Natural killer cell (primary cell): ENCODE data around the gene TRAPPC1. TPM values are rescaled to one million over a fixed set of nuclear protein-coding genes. Genes with fewer than 3 reads are reported as not detected.

Experiments
- ATAC-seq, 3 donors: fragments of 150-1000 bp in 2 of 3; fragments of 200-7000 bp in 1 of 3; cut with Tn5 transposase; 1 replicate in 1 of 3; 2 replicates in 2 of 3; pipeline ENCODE4 v1.10.0; 2021; ENCODE audit warnings: mild to moderate bottlenecking in 2 of 3, moderate library complexity in 2 of 3
- DNase-seq, 2 donors: peaks; one replicate each; pipeline versions ENCODE4 v3.0.0 to v3.0.0-alpha.2; 2013 to 2021; ENCODE audit warnings: mixed read lengths in 1 of 2
- H3K27ac ChIP-seq: one replicate; pipeline ENCODE4 v1.5.1; 2013; ENCODE audit warnings: mild to moderate bottlenecking, low read length
- H3K27me3 ChIP-seq: one replicate; pipeline ENCODE4 v1.6.1; 2013; ENCODE audit warnings: low read length; ENCODE audit not compliant: control insufficient read depth, insufficient read depth
- H3K36me3 ChIP-seq: one replicate; pipeline ENCODE4 v1.6.1; 2013; ENCODE audit warnings: low read length; ENCODE audit not compliant: control insufficient read depth, insufficient read depth
- H3K4me1 ChIP-seq: one replicate; pipeline ENCODE4 v1.6.1; 2013; ENCODE audit warnings: low read length; ENCODE audit not compliant: control insufficient read depth, insufficient read depth
- H3K4me3 ChIP-seq: one replicate; pipeline ENCODE4 v1.5.1; 2013; ENCODE audit warnings: low read length
- H3K9me3 ChIP-seq: one replicate; pipeline ENCODE4 v1.6.1; 2013; ENCODE audit warnings: low read length; ENCODE audit not compliant: control insufficient read depth, insufficient read depth
- H3K27ac Mint-ChIP-seq, 2 donors: one replicate each; pipeline ENCODE4 v1.8.0; 2022; ENCODE audit warnings: mild to moderate bottlenecking in 2 of 2, mixed read lengths in 2 of 2, moderate library complexity in 1 of 2
- H3K27me3 Mint-ChIP-seq, 2 donors: one replicate each; pipeline ENCODE4 v1.8.0; 2022; ENCODE audit warnings: low read depth in 2 of 2, mixed read lengths in 2 of 2
- H3K36me3 Mint-ChIP-seq: one replicate; pipeline ENCODE4 v1.8.0; 2022; ENCODE audit warnings: mixed read lengths
- H3K4me1 Mint-ChIP-seq, 2 donors: one replicate each; pipeline ENCODE4 v1.8.0; 2022; ENCODE audit warnings: mixed read lengths in 2 of 2
- H3K4me3 Mint-ChIP-seq: one replicate; pipeline ENCODE4 v1.8.0; 2022; ENCODE audit warnings: mild to moderate bottlenecking, moderate library complexity, mixed read lengths
- H3K9me3 Mint-ChIP-seq, 2 donors: one replicate each; pipeline ENCODE4 v1.8.0; 2022; ENCODE audit warnings: mixed read lengths in 2 of 2
- WGBS: methylation state at CpG from one replicate; pipeline ENCODE4 v1.1.7; 2013; ENCODE audit warnings: missing lambda C conversion rate; ENCODE audit not compliant: insufficient coverage; 5-methylcytosine and 5-hydroxymethylcytosine counted together
- intact Hi-C: fragments of 100-400 bp; cut with micrococcal nuclease; formaldehyde crosslinking; loops from one replicate; pipeline ENCODE4 v1.14.2; 2022
- total RNA-seq, 4 donors: library from RNA; stranded (reverse); fragments of 120-200 nt in 1 of 4; gene quantifications; one replicate each; pipeline versions ENCODE4 v1.2.3 to v1.2.4, GENCODE V29; 2013 to 2022
- TF ChIP-seq, protein P1 (sequence below): fragments of 200-600 bp; IDR thresholded peaks from one replicate; pipeline ENCODE4 v1.8.0; 2022; ENCODE audit warnings: antibody characterized with exemption

Gene TRAPPC1
- total RNA-seq, 3 donors from 2014 or later (not counting 1 experiment from before 2014, with no cell fraction given): 122 to 144 (median 135) TPM

DNA sequence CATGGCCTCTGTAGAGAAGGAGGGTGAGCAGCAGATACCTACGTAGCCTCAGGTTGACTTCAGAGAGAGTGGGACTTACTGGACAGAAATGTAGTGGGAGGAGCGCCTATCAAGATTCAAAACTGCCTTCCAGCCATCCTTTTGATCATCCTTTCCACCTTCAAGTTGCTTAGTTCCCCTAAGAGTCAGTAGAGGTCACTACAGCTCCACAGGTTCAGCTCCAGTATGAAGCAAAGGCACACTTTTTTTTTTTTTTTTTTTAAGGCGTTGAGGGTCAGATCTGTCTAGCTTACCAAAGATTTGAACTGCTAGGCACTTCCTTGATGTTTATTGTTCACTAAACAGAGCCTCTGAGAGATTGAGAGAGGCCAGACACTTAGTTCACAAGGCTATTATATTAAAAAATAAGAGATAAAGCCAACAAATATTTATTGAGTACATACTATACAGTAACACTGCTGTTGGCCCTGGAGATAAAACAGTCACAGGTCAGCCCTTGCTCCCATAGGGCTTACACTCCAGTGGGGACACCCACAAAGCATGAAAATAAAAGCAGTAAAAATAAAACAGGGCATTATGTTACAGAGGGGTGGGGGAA, 18.7 kb downstream of the TRAPPC1 start:
- Histone ChIP-seq H3K4me3 (no peak overlapping the region), H3K9me3 (no peaks in the 10 kb centered on the region), H3K4me1 (peaks cover 23% of the 10 kb centered on the region), H3K27ac (no peak overlapping the region), H3K36me3 (peaks cover 34% of the 10 kb centered on the region), H3K27me3 (no peaks in the 10 kb centered on the region)
- Mint-ChIP-seq H3K9me3 (no peaks in the 10 kb centered on the region), H3K4me3 (peak overlapping the region; percentile 66), H3K27ac (peak overlapping the region; percentile 57 to 71), H3K4me1 (peaks cover 26 to 30% of the 10 kb centered on the region in 2 donors), H3K36me3 (peaks cover 6% of the 10 kb centered on the region), H3K27me3 (no peaks in the 10 kb centered on the region)
- 32% methylated on average over 3 of the region's 3 CpGs for WGBS
- DNase-seq (peak in 1 of 2 donors; percentile 88), ATAC-seq (peak; percentile 44 to 67 (median 46))
- intact Hi-C loops: loop anchor here (1.0 to 5.0 kb wide), 4 partner anchors 51 to 144 kb away; no protein-coding TSS in a partner anchor
- TF ChIP-seq, protein P1, sequence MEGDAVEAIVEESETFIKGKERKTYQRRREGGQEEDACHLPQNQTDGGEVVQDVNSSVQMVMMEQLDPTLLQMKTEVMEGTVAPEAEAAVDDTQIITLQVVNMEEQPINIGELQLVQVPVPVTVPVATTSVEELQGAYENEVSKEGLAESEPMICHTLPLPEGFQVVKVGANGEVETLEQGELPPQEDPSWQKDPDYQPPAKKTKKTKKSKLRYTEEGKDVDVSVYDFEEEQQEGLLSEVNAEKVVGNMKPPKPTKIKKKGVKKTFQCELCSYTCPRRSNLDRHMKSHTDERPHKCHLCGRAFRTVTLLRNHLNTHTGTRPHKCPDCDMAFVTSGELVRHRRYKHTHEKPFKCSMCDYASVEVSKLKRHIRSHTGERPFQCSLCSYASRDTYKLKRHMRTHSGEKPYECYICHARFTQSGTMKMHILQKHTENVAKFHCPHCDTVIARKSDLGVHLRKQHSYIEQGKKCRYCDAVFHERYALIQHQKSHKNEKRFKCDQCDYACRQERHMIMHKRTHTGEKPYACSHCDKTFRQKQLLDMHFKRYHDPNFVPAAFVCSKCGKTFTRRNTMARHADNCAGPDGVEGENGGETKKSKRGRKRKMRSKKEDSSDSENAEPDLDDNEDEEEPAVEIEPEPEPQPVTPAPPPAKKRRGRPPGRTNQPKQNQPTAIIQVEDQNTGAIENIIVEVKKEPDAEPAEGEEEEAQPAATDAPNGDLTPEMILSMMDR: peak; percentile 71

DNA sequence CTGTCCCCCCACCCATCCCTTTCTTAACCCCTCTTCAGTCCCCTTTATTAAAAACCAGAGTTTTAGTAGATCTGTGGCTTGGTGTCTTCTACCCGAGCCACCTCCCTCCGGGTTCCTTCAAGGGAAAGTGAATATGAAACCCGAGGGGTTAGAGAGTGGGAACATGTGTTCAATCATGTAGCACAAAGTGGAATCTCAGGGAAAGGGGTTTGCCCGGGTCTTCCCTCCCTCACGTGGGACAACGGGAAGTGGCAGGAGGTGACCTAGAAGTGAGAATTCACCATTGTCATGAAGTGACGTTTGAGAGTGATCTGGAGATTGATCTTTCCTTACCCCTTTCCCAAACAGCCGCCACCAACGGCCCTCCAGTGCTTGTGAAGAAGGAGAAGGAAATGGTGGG, 20.6 kb downstream of the TRAPPC1 start:
- no peaks in the 10 kb centered on the region for H3K9me3 Mint-ChIP-seq
- intact Hi-C loops: loop anchor here (5.0 kb wide), 1 partner anchor 49 kb away; no protein-coding TSS in a partner anchor
- TF ChIP-seq, protein P1: no peak
- peak overlapping the region in 1 of 2 donors; percentile 21 for H3K27ac Mint-ChIP-seq
- Histone ChIP-seq H3K9me3 (no peaks in the 10 kb centered on the region), H3K27ac (no peak overlapping the region), H3K36me3 (peaks cover 53% of the 10 kb centered on the region), H3K27me3 (no peaks in the 10 kb centered on the region), H3K4me1 (peaks cover 14% of the 10 kb centered on the region), H3K4me3 (no peak overlapping the region)
- peaks cover 8% of the 10 kb centered on the region for H3K36me3 Mint-ChIP-seq
- H3K4me1 Mint-ChIP-seq: peaks cover 19 to 21% of the 10 kb centered on the region in 2 donors
- H3K4me3 Mint-ChIP-seq: no peak overlapping the region
- H3K27me3 Mint-ChIP-seq: no peaks in the 10 kb centered on the region
- 88% methylated on average over 8 of the region's 9 CpGs for WGBS
- no peak for DNase-seq
- no peak for ATAC-seq

DNA sequence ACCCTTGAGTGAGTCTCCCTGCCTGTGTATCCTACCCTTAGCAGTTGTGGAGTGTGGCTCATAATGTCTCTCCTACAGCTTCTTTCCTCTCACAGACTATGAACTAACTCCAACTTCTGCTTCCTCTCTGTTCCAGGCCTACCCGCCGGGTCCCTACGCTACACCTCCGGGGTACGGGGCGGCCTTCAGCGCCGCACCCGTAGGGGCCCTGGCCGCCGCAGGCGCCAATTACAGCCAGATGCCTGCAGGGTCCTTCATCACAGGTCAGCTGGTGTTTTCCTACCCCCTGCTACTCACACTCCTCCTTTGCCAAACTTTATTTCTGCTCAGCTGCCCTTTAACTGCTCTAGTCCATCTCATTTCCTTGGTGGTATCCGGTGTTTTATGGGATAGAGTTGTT, 21.0 kb downstream of the TRAPPC1 start:
- Histone ChIP-seq H3K27me3 (no peaks in the 10 kb centered on the region), H3K4me1 (peaks cover 12% of the 10 kb centered on the region), H3K9me3 (no peaks in the 10 kb centered on the region), H3K4me3 (no peak overlapping the region), H3K27ac (no peak overlapping the region), H3K36me3 (peaks cover 57% of the 10 kb centered on the region)
- peak overlapping the region in 1 of 2 donors; percentile 21 for H3K27ac Mint-ChIP-seq
- H3K36me3 Mint-ChIP-seq: peaks cover 8% of the 10 kb centered on the region
- no peaks in the 10 kb centered on the region for H3K9me3 Mint-ChIP-seq
- TF ChIP-seq, protein P1: no peak
- H3K4me1 Mint-ChIP-seq: peaks cover 19 to 20% of the 10 kb centered on the region in 2 donors
- intact Hi-C loops: loop anchor here (5.0 kb wide), 1 partner anchor 48 kb away; no protein-coding TSS in a partner anchor
- no peak overlapping the region for H3K4me3 Mint-ChIP-seq
- no peaks in the 10 kb centered on the region for H3K27me3 Mint-ChIP-seq
- 94% methylated on average over 12 of the region's 13 CpGs for WGBS
- DNase-seq: no peak
- ATAC-seq: no peak
